ENCODE data around the gene RNASE4. TPM values are rescaled to one million over a fixed set of nuclear protein-coding genes. Genes with fewer than 3 reads are reported as not detected.
A peak's percentile ranks its signal among the peaks of the same experiment; 100 is the strongest.

Gene RNASE4
- total RNA-seq (2021; ENCODE audit: unreplicated experiment), result 3.3 TPM
- 3.3 TPM for polyA plus RNA-seq (2012; ENCODE audit: insufficient read length)
- percentile 11 among the genes with signal in this experiment for Bru-seq, nascent RNA
- percentile 9 among the genes with signal in this experiment for BruChase-seq, experiment 1, labeled RNA remaining after a 2-hour chase
- percentile 29 among the genes with signal in this experiment for BruChase-seq, experiment 2, labeled RNA remaining after a 6-hour chase
- long read RNA-seq, partial matches to known transcripts, result 0 of 3 reads
- long read RNA-seq, other reads (novel, unspliced or antisense), result 0 of 3 reads

GRCh38 chr14:20683891-20684661, at the start of gene RNASE4:
Gene RNASE4 (plus strand): TSS chr14:20684560. CDS start chr14:20699372, 14,812 bp downstream.
- POLR2A ChIA-PET, result no interaction called here
- peaks cover 3% of the 10 kb centered on the region for H3K4me1 ChIP-seq (ENCODE audit: control insufficient read depth, insufficient read depth, low read length)
- H3K4me3 ChIP-seq (ENCODE audit: low read depth in 2 of 2, low read length in 2 of 2), result peak within 1 kb of the TSS; percentile 81 to 97
- peak; percentile 68 for ATAC-seq
- BruUV-seq (replicated peaks), result no TSS peak
- in situ Hi-C loops (cut with HindIII; ENCODE audit: low pct_unique_long_range_greater_than_20kb, low sequenced_read_pairs) (no loop called here), intact Hi-C loops (cut with micrococcal nuclease; ENCODE audit: unreplicated experiment) (loop anchor here (2.0 to 5.0 kb wide), 2 partner anchors 51 to 72 kb away; no protein-coding TSS in a partner anchor)
- TF ChIP-seq TCF7L2 (IDR thresholded peaks at IDR 0.05; ENCODE audit: low read depth, low read length) (peak; percentile 91), REST (IDR thresholded peaks at IDR 0.05; ENCODE audit: insufficient read depth in 1 of 2, low read depth in 2 of 2, low read length in 1 of 2) (no peak), CTCF (IDR thresholded peaks at IDR 0.05) (no peak), SIN3A (IDR thresholded peaks at IDR 0.05; ENCODE audit: borderline replicate concordance, insufficient read depth, low read depth, low read length) (0 out of 2 replicates have a peak, but pooled peaks have one; percentile 63), POLR2AphosphoS5 (IDR thresholded peaks at IDR 0.05; ENCODE audit: low read depth, low read length) (0 out of 2 replicates have a peak, but pooled peaks have one; percentile 20)
- H3K27me3 ChIP-seq (ENCODE audit: control insufficient read depth, insufficient read depth, low read length), result no peaks in the 10 kb centered on the region
- no peaks in the 10 kb centered on the region for H3K9me3 ChIP-seq (ENCODE audit: control insufficient read depth, insufficient read depth, low read depth, low read length)
- DNase-seq (ENCODE audit: low read depth, low spot score), result peak; percentile 88
- H3K36me3 ChIP-seq (ENCODE audit: control insufficient read depth, insufficient read depth, low read length), result no peaks in the 10 kb centered on the region
- peak within 1 kb of the TSS; percentile 98 for H3K27ac ChIP-seq (ENCODE audit: low read length)
- CTCF ChIA-PET, result interaction anchor here (1.1 kb wide), 1 partner anchor 74 kb away, joined by 3 read pairs; no protein-coding TSS in a partner anchor

GRCh38 chr14:20641591-20641990, 42.8 kb upstream of the RNASE4 start, which contains the start of gene OR6S1:
Gene OR6S1 (minus strand): TSS chr14:20641691. CDS start chr14:20641691, 0 bp downstream.
- in situ Hi-C loops (cut with HindIII; ENCODE audit: low pct_unique_long_range_greater_than_20kb, low sequenced_read_pairs) (no loop called here), intact Hi-C loops (cut with micrococcal nuclease; ENCODE audit: unreplicated experiment) (no loop called here)
- BruUV-seq (replicated peaks), result no TSS peak
- CTCF ChIA-PET, result no interaction called here
- no peaks in the 10 kb centered on the region for H3K36me3 ChIP-seq (ENCODE audit: control insufficient read depth, insufficient read depth, low read length)
- no peak for TF ChIP-seq SIN3A (IDR thresholded peaks at IDR 0.05; ENCODE audit: borderline replicate concordance, insufficient read depth, low read depth, low read length)
- no peak for TF ChIP-seq TCF7L2 (IDR thresholded peaks at IDR 0.05; ENCODE audit: low read depth, low read length)
- no peak for TF ChIP-seq CTCF (IDR thresholded peaks at IDR 0.05)
- no peak for TF ChIP-seq POLR2AphosphoS5 (IDR thresholded peaks at IDR 0.05; ENCODE audit: low read depth, low read length)
- TF ChIP-seq REST (IDR thresholded peaks at IDR 0.05; ENCODE audit: insufficient read depth in 1 of 2, low read depth in 2 of 2, low read length in 1 of 2), result no peak
- H3K9me3 ChIP-seq (ENCODE audit: control insufficient read depth, insufficient read depth, low read depth, low read length), result no peaks in the 10 kb centered on the region
- DNase-seq (ENCODE audit: low read depth, low spot score), result no peak
- H3K4me3 ChIP-seq (ENCODE audit: low read depth in 2 of 2, low read length in 2 of 2), result no peak within 1 kb of the TSS
- no peaks in the 10 kb centered on the region for H3K4me1 ChIP-seq (ENCODE audit: control insufficient read depth, insufficient read depth, low read length)
- H3K27ac ChIP-seq (ENCODE audit: low read length), result no peak within 1 kb of the TSS
- ATAC-seq, result no peak
- POLR2A ChIA-PET, result no interaction called here
- H3K27me3 ChIP-seq (ENCODE audit: control insufficient read depth, insufficient read depth, low read length), result no peaks in the 10 kb centered on the region; the same call in 1 of the 2 replicates

Data from Panc1 (cell line).